KMS-11 (cell line): Measurements from ENCODE around the gene METAP1.

ENCODE experiments used
- H2AFZ ChIP-seq: fragments of 200-600 bp; sonication (generic); 2 replicates; pipeline ENCODE4 v1.6.1; 2016; ENCODE audit warnings: antibody characterized with exemption, mixed run types, low read depth
- H3K27ac ChIP-seq: fragments of 200-600 bp; sonication (generic); 2 replicates; pipeline ENCODE4 v1.6.1; 2016; ENCODE audit warnings: mild to moderate bottlenecking, mixed run types
- H3K27me3 ChIP-seq: fragments of 200-600 bp; sonication (generic); 2 replicates; pipeline ENCODE4 v1.6.1; 2017; ENCODE audit warnings: mild to moderate bottlenecking, low read depth, mixed run types, moderate library complexity; ENCODE audit not compliant: insufficient read depth
- H3K36me3 ChIP-seq: fragments of 200-600 bp; sonication (generic); 2 replicates; pipeline ENCODE4 v1.6.1; 2017; ENCODE audit warnings: mild to moderate bottlenecking, mixed run types; ENCODE audit not compliant: insufficient read depth
- H3K4me1 ChIP-seq: fragments of 200-600 bp; sonication (generic); 2 replicates; pipeline ENCODE4 v1.6.1; 2016; ENCODE audit warnings: mild to moderate bottlenecking, low read depth, mixed run types; ENCODE audit not compliant: poor library complexity, severe bottlenecking
- H3K4me2 ChIP-seq: fragments of 200-600 bp; sonication (generic); 2 replicates; pipeline ENCODE4 v1.7.0; 2016; ENCODE audit warnings: mild to moderate bottlenecking, mixed run types
- H3K4me3 ChIP-seq: fragments of 200-600 bp; sonication (generic); IDR thresholded peaks from 2 replicates; pipeline ENCODE4 v1.6.1; 2017; ENCODE audit warnings: low read depth, low read length, mixed read lengths; ENCODE audit not compliant: insufficient read depth
- H3K79me2 ChIP-seq: fragments of 200-600 bp; sonication (generic); 2 replicates; pipeline ENCODE4 v1.6.1; 2016; ENCODE audit warnings: low read depth, mixed run types; ENCODE audit not compliant: insufficient read depth
- H3K9ac ChIP-seq: fragments of 200-600 bp; sonication (generic); 2 replicates; pipeline ENCODE4 v1.6.1; 2016; ENCODE audit warnings: mild to moderate bottlenecking, mixed run types
- H4K20me1 ChIP-seq: fragments of 200-600 bp; sonication (generic); 2 replicates; pipeline ENCODE4 v1.6.1; 2016; ENCODE audit warnings: mild to moderate bottlenecking, mixed run types; ENCODE audit not compliant: insufficient read depth
- TF ChIP-seq, protein P1 (sequence below): fragments of 200-600 bp; sonication (generic); conservative IDR thresholded peaks from 2 replicates; pipeline ENCODE4 v1.6.1; 2017; ENCODE audit warnings: low read depth, mild to moderate bottlenecking, antibody characterized with exemption, low read length, moderate library complexity, mixed read lengths

Gene METAP1

DNA sequence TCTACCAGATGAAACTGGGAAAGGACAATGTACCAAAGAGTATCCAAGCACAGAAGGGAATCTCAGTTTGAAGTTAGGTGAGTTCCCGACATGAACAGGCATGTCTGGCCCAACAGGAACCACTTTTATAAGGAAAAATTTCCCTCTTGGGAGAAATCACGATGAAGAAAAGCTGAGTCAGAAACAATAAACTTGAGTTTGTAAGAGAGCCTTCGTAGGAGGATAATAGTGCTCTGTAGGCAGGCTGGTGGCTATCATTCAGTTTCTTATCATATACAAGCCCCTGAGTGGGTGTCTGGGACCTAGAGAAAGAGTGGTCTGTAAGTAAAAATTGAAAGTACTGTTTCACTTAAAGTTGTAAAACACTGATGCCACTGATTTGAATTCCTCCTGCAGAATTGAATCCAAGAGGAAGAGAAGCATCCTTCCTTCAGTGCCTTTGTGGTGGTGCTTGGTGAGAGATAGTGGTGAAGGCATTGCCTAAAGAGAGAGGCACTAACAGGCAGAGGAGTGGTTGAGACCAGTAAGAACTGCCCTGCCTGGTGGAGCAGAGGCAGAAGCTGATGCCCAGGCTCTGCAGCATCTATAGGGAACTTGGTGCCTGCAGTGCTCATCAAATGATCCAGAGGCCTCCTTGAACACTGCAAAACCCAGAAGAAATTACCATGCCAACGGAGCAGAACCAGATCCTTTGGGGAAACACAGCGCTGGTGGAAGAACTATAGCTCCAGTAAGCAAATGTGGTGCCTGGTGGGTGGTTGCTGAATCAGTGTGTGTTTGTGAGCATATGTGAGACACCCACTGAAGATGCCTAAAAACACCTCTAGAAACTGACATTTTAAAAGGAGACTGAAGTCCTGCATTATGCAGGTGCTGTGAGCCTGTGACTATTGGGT is 31.7 kb upstream of the METAP1 start:
- no peak overlapping the region for H3K4me3 ChIP-seq
- no peaks in the 10 kb centered on the region for H3K27me3 ChIP-seq
- H3K27ac ChIP-seq, result no peak overlapping the region
- H3K9ac ChIP-seq, result no peak overlapping the region
- H4K20me1 ChIP-seq, result no peaks in the 10 kb centered on the region
- no peak overlapping the region for H2AFZ ChIP-seq
- no peaks in the 10 kb centered on the region for H3K4me1 ChIP-seq
- H3K36me3 ChIP-seq, result no peaks in the 10 kb centered on the region
- no peak overlapping the region for H3K4me2 ChIP-seq
- H3K79me2 ChIP-seq, result no peaks in the 10 kb centered on the region
- TF ChIP-seq, protein P1, sequence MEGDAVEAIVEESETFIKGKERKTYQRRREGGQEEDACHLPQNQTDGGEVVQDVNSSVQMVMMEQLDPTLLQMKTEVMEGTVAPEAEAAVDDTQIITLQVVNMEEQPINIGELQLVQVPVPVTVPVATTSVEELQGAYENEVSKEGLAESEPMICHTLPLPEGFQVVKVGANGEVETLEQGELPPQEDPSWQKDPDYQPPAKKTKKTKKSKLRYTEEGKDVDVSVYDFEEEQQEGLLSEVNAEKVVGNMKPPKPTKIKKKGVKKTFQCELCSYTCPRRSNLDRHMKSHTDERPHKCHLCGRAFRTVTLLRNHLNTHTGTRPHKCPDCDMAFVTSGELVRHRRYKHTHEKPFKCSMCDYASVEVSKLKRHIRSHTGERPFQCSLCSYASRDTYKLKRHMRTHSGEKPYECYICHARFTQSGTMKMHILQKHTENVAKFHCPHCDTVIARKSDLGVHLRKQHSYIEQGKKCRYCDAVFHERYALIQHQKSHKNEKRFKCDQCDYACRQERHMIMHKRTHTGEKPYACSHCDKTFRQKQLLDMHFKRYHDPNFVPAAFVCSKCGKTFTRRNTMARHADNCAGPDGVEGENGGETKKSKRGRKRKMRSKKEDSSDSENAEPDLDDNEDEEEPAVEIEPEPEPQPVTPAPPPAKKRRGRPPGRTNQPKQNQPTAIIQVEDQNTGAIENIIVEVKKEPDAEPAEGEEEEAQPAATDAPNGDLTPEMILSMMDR, result no peak

DNA sequence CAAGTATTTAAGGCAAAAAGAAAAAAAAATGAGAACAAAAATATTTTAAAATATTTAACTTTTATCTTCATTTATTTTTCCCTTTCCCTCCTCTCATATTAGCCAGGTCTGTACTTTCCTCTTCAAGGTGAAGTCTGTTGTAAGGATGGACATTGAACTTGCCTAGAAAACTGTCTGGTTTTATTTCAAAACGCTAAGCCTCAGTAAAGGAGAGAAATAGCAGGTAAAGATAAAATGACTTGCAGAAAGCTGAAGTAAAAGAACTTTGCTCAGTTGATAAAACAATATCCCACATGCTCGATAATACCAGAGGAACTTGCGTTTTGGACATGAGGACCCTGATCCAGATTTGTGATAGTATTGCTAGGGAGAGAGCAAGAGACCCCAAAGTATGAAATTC is 28.6 kb upstream of the METAP1 start:
- H3K27me3 ChIP-seq, result no peaks in the 10 kb centered on the region
- H3K79me2 ChIP-seq, result no peaks in the 10 kb centered on the region
- no peaks in the 10 kb centered on the region for H3K4me1 ChIP-seq
- TF ChIP-seq, protein P1, result no peak
- no peaks in the 10 kb centered on the region for H3K36me3 ChIP-seq
- no peak overlapping the region for H3K27ac ChIP-seq
- no peak overlapping the region for H3K4me3 ChIP-seq
- H3K9ac ChIP-seq, result no peak overlapping the region
- no peak overlapping the region for H2AFZ ChIP-seq
- no peaks in the 10 kb centered on the region for H4K20me1 ChIP-seq
- H3K4me2 ChIP-seq, result no peak overlapping the region

DNA sequence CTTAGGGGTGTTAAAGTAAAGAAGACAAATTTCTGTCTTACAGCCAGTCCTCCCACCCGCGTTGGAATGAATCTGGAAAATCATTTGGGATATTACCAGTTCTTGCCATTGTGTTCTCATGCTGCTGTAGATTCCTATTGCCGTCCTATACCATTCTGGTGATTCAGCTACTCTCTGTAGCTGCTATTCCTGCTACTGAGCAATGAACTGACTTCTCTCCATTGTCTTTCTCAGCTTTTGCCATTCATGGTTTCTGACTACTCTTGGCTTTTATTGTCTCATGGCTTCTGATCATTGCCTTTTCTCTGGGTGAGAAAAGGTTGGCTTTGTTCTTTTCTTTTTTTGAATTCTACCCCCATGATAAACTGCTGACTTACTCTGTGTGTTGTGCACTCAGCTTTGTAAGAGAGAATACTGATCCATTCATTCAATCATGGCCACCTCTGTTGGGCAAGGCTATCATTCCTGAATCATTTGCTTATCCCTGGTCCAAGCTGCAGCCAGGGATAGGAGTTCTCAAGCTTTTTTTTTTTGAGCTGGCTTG is 27.7 kb upstream of the METAP1 start:
- H3K4me2 ChIP-seq, result no peak overlapping the region
- TF ChIP-seq, protein P1, result no peak
- no peaks in the 10 kb centered on the region for H4K20me1 ChIP-seq
- no peaks in the 10 kb centered on the region for H3K79me2 ChIP-seq
- no peak overlapping the region for H3K27ac ChIP-seq
- no peak overlapping the region for H3K9ac ChIP-seq
- H2AFZ ChIP-seq, result no peak overlapping the region
- H3K27me3 ChIP-seq, result no peaks in the 10 kb centered on the region
- no peak overlapping the region for H3K4me3 ChIP-seq
- H3K36me3 ChIP-seq, result no peaks in the 10 kb centered on the region
- no peaks in the 10 kb centered on the region for H3K4me1 ChIP-seq

DNA sequence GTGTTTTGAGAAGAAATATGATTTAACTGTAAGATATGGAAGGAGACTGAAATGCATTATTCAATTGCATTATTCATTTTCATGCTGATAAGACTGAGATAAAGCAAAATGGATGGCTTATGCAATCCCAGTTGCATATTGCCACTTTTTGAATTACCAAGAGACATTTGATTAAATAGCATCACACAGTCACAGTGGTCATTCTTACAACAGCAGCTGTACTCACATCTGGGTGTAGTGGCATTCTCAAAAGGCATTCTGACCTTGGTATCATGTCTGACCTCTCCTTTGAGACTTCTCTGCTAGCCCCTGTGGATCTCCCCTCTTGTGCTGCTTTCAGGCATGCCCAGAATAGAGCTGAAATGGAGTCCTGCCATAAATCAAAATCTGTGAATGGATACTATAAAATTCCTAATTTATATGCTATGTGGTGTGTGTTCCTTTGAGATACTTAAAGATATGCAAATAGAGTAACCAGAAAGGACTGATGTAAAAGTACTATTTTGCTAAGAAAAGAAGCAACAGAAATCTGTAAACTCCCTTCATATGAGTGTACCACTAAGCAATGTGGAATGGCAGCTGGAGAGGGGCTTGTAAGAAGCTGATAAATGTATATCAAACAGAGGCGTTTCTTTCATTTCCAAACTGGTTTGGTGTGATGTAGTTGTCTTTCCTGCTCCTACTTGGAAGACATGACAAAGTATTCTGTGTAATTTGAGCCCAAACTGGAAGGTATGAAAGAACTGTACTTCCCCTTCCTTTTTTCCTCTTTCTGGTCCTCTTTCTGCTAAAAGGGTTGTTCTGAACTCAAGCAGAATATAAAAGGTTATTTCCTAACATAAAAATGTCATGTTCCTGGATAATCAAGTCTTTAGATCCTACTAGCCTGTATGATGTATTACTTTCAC is 25.4 kb upstream of the METAP1 start:
- no peaks in the 10 kb centered on the region for H3K27me3 ChIP-seq
- H3K9ac ChIP-seq, result no peak overlapping the region
- no peak overlapping the region for H3K27ac ChIP-seq
- H3K4me3 ChIP-seq, result no peak overlapping the region
- H3K79me2 ChIP-seq, result no peaks in the 10 kb centered on the region
- TF ChIP-seq, protein P1, result no peak
- no peak overlapping the region for H3K4me2 ChIP-seq
- H2AFZ ChIP-seq, result no peak overlapping the region
- H4K20me1 ChIP-seq, result no peaks in the 10 kb centered on the region
- no peaks in the 10 kb centered on the region for H3K36me3 ChIP-seq
- no peaks in the 10 kb centered on the region for H3K4me1 ChIP-seq
